ELR (cell line): ENCODE results near the gene POM121C.
"Not testable (repeated sequence)": the region's sequence is repeated elsewhere in the genome, so short reads cannot be mapped to it uniquely, and the experiment has no call there.

Experiments
- DNase-seq: peaks from one replicate; pipeline ENCODE4 v3.0.0-alpha.2; 2015; ENCODE audit warnings: low read depth

Gene POM121C

DNA sequence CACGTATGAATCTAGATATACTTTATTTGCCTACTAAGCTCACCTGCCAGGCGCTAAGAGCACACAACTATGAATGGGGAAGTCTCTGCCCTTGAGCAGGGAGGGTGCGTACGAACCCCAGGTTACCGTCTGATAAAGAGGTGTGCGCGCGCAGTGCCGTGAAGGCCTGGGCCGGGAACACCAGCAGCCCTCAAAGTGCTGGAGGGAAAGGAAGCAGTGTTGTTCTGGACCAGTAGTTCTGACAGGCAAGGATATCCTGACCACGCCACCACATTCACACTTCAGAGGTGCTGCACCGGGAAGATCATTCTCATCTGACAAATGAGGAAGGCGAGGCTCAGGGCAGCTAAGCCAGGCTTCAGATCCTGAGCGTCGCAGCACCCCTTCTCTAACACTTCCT is 62.6 kb downstream of the POM121C start:
- not testable (repeated sequence) for DNase-seq

GRCh38 chr7:75421798-75422710 is 64.0 kb downstream of the POM121C start:
- not testable (repeated sequence) for DNase-seq

GRCh38 chr7:75420152-75420551 is 65.9 kb downstream of the POM121C start:
- DNase-seq: not testable (repeated sequence)

DNA sequence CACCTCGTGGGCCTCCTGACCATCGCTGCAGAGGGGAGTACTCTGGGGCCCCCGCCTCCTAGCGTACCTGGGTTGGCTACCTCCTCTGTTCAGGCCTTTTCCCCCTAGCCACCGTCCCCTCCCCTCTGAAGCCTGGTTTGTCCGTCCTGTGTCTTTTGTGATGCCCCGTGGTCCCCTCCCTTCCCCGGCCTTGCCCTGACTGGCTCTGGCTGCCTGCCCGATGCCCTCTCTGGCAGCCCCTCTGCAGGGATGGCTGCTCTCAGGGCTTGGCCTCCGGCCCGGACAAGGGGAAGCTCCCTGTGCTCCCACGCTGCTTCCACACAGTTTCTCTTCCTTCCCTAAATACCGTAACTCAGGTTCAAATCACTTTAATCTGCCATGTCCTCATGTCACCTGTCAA is 66.4 kb downstream of the POM121C start:
- DNase-seq: not testable (repeated sequence)

GRCh38 chr7:75419210-75419609 is 66.9 kb downstream of the POM121C start:
- not testable (repeated sequence) for DNase-seq

DNA sequence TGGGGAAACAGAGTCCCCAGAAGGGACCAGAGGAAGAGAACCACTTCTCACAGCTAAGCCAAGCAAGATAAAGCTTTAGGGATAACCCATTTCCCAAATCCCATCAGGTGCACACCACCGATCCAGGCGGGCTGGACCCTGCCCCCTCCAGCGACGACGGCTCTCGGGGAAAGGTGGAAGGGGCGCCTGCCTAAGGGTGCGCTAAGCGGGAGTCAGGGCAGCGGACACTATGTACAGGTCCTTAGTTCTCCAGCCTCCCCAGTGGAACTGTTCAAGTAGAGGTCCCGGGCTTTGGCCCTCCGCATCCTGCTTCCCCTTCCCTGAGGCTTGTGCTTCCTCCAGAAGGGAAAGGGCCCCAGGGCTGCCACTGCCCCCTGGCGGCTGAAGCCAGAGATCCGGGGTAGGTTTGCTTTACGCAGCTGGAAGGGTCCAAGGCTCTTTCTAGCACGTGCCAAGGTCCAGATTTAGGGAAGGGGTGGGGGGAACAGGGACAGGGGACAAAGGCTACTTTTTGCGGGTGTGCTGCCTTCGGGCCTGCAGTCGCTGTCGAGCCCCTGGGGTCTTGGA is 67.7 kb downstream of the POM121C start:
- not testable (repeated sequence) for DNase-seq

- not testable (repeated sequence) for DNase-seq
Measured at GRCh38 chr7:75416787-75417186, 69.3 kb downstream of the POM121C start.

DNA sequence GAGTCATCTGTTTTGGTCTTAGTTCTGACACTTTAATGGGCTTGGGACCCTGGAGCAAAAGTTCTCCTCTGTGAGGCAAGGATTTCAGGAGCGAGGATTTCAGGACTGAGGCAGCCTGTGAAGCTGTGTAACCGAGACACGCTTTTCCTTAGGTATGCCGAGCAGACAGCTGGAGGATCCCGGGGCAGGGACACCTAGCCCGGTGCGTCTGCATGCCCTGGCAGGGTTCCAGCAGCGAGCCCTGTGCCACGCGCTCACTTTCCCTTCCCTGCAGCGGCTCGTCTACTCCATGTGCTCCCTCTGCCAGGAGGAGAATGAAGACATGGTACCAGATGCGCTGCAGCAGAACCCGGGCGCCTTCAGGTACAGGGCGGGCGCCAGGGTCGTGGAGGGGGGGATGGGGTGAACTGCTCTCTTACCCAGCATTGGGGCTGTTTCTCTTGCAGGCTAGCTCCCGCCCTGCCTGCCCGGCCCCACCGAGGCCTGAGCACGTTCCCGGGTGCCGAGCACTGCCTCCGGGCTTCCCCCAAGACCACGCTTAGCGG is 70.2 kb downstream of the POM121C start:
- not testable (repeated sequence) for DNase-seq

DNA sequence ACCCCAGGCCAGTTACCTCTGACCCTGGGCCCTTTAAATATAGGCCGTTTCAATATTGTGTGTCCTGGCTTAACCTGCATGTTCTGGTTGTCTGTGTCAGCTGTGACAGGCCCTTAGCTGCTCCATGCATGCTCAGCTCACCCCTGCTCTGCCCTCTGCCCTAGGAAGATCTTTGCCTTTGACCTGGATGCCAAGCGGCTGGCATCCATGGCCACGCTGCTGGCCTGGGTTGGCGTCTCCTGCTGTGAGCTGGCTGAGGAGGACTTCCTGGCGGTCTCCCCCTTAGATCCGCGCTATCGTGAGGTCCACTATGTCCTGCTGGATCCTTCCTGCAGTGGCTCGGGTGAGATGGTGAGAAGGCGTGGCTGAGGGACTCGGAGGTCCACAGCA is 70.7 kb downstream of the POM121C start:
- DNase-seq: not testable (repeated sequence)

DNA sequence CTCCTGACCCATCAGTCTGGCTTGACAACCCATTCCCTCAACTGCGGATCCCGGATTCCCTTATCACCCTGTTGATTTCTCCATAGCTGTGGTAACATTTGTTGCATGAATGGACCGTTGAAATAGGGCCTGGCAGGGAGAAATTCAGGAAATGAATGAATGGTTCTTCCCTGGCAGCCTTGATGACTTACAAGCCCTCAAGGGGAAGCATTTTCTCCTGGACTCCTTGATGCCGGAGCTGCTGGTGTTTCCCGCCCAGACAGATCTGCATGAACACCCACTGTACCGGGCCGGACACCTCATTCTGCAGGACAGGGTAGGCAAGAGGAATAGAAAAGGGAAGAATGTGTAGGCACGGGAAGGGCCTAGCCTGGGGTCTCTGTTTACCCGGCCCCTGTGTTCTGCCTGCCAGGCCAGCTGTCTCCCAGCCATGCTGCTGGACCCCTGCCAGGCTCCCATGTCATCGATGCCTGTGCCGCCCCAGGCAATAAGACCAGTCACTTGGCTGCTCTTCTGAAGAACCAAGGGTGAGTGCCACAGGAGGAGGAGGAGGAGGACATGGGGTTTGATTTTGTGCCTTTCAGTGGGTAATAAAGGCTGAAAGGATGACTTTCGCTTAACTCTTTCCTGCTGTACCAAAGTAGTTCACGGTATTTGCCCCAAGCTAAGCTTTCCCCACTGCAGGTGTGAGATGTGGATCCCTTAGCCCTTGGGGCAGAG is 71.2 kb downstream of the POM121C start:
- DNase-seq: peak; percentile 61

DNA sequence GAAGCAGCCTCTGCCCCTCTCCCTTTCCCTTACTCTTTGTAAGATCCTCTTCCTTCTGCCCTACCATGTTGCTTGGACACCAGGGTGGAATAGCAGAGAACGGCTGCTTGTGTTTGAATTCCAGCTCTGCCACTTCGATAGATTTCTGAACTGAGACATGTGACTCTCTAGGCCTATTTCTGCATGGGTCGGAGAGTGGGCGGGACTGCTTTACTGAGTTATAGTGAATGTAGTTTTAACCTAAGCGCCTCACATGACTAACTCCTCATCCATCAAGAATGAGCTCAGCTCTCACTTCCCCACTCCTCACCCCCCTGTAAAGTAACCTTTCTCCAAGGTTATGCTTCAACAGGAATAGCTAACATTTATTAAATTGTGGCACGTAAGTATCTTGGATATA is 71.9 kb downstream of the POM121C start:
- DNase-seq: not testable (repeated sequence)

GRCh38 chr7:75410823-75411173 is 75.3 kb downstream of the POM121C start:
- not testable (repeated sequence) for DNase-seq

DNA sequence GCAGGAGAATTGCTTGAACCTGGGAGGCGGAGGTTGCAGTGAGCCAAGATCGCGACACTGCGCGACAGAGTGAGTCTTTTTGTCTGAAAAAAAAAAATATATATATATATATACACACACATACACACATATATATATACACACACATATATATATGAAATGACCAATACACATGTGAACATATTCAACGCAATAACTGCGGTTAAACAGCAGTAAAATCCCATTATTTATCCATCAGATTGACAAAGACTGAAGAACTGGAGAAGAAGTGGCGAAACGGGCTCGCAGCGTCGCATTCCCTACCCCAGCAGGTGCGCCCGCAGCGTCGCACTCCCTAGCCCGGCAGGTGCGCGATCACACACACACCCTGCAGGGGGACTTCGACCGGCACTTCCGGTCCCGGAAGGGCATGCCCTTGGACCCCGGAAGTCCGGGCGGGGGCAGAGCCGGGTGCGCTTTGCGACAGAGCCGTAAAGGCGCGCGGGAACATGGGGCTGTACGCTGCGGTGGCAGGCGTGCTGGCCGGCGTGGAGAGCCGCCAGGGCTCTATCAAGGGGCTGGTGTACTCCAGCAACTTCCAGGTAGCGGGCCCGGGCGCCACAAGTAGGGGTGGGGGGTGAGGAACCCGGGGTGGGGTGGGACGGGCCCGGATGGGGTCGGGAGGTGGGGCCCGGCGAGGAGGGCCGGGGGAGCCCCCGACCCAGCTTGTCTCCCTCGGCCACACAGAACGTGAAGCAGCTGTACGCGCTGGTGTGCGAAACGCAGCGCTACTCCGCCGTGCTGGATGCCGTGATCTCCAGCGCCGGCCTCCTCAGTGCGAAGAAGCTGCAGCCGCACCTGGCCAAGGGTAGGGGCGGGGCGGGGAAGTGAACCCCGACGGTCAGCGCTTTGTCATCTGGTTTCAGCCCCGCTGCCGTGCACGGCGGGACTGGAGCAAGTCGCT is 75.9 kb downstream of the POM121C start:
- DNase-seq: not testable (repeated sequence)

DNA sequence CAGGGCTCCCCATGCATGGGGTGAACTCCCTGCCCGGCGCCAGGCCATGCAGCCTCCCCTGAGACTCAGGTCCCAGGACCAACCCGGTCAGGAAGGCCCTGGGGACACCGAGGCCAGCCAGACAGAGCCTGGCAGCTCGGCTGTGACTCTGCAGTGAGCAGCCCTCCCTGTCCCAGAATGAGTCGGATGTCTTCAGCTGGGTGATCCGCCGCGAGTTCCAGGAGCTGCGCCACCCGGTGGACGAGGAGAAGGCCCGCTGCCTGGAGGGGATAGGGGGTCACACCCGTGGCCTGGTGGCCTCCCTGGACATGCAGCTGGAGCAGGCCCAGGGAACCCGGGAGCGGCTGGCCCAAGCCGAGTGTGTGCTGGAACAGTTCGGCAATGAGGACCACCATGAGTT is 81.4 kb downstream of the POM121C start:
- DNase-seq: not testable (repeated sequence)

DNA sequence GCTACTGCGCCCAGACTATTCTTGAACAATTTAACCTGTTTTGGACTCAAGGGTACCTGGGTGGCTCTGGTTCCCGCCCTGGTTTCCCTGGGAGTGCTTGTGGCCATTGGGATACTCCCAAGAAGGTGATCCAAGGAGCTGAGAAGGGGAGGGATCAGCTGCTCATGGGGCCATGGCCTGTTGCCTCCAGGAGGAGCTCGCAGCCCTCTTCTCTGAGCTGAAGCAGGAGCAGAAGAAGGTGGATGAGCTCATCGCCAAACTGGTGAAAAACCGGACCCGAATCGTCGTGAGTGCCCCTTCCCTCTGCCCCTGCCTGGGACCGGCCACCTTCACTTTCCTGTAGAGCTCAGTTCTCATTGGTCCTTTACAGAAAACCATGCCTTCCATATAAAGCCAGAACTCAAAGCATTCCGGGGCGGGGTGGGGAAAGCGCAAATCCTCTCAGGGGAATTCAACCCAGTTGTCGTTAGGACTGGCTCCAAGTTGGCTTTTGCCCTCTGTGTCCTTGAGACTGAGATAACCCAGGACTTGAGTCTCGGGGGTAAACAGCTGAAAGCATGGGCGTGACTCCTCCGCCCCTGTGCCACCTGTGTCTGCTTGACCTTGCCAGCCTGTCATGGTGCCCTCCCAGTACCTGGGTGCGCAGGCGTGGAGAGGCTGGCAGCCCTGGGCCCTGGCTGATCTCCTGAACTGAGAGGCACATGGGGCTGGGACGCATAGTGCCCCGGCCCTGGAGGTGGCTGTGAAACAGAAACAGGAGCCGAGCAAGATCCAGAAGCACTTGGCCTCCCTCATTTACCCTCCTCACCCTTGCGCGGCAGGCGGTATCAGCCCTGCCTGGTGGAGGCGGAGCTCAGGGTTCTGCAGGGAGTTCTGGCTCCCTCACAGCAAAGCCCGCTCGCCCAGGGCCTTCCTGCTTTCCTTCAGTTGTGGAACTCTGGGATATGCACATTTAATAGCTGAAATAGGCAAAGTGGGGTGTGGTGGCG is 82.3 kb downstream of the POM121C start:
- not testable (repeated sequence) for DNase-seq

- not testable (repeated sequence) for DNase-seq
Measured at GRCh38 chr7:75400575-75400974, 85.5 kb downstream of the POM121C start.

DNA sequence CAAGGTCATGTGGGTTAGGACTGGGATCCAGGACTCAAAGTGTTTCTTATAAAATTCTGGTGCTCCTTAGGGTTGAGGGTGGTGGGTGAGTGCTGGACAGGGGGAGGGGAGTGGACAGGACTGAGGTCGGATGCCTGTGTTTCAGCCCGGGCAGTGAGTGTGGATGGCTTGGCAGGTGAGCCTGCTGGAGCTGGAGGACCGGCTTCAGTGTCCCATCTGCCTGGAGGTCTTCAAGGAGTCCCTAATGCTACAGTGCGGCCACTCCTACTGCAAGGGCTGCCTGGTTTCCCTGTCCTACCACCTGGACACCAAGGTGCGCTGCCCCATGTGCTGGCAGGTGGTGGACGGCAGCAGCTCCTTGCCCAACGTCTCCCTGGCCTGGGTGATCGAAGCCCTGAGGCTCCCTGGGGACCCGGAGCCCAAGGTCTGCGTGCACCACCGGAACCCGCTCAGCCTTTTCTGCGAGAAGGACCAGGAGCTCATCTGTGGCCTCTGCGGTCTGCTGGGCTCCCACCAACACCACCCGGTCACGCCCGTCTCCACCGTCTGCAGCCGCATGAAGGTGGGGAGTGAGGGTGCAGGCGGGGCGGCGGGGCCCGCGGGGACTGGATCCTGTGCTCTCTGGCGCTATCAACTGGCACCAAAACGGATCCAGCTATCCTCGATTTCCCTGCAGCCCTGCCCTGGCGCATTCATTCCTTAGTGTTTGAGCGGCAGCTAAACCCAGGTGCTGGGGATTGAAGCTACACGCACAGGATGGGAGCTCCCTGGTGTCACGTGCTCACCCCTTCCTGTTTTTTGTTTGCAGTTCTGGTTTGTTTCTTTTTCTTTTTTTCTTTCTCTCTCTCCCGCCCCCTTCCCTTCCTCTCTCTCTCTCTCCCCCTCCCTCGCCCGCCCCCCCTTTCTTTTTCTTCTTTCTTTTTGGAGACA is 87.1 kb downstream of the POM121C start:
- DNase-seq: not testable (repeated sequence)

DNA sequence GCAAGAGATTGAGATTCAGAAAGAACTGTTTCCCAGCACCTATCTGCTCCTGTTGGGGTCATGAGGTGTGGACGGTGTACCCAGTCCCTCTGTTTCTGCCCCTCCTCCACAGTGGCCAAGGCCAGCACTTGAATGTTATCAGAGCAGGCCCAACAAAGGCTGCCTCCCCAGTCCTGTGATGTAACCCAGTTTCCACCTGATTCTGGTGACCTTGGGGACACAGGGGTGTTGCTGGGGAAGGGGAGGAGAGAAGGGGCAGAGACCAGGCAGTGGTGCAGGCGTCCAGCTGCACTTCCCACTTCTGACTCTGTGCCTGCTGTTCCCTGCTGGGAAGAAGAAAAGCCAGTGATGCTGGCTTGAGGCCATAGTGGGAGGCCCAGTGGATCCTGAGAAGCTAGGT is 88.2 kb downstream of the POM121C start:
- DNase-seq: not testable (repeated sequence)

- not testable (repeated sequence) for DNase-seq
Measured at GRCh38 chr7:75395329-75395728, 90.8 kb downstream of the POM121C start, which contains the start of gene TRIM73. TRIM73 (plus strand) TSS chr7:75395629; CDS start chr7:75398934, 3,305 bp downstream.
